IPS-15b (cell line): ENCODE measurements around the gene WHAMM.

Experiments
- H3K27me3 ChIP-seq: one replicate; pipeline ENCODE4 v1.6.1; 2013; ENCODE audit warnings: low read length; ENCODE audit not compliant: control insufficient read depth, insufficient read depth
- H3K36me3 ChIP-seq: one replicate; pipeline ENCODE4 v1.6.1; 2013; ENCODE audit warnings: low read length; ENCODE audit not compliant: control insufficient read depth, insufficient read depth
- H3K4me1 ChIP-seq: one replicate; pipeline ENCODE4 v1.6.1; 2013; ENCODE audit warnings: mild to moderate bottlenecking, low read length; ENCODE audit not compliant: control insufficient read depth, insufficient read depth
- H3K4me3 ChIP-seq: one replicate; pipeline ENCODE4 v1.5.1; 2013; ENCODE audit warnings: low read depth, low read length
- H3K9ac ChIP-seq: one replicate; pipeline ENCODE4 v1.6.1; 2013; ENCODE audit warnings: low read depth, mild to moderate bottlenecking, low read length
- H3K9me3 ChIP-seq: one replicate; pipeline ENCODE4 v1.6.1; 2013; ENCODE audit warnings: mild to moderate bottlenecking, low read length; ENCODE audit not compliant: control insufficient read depth, insufficient read depth

Gene WHAMM

DNA sequence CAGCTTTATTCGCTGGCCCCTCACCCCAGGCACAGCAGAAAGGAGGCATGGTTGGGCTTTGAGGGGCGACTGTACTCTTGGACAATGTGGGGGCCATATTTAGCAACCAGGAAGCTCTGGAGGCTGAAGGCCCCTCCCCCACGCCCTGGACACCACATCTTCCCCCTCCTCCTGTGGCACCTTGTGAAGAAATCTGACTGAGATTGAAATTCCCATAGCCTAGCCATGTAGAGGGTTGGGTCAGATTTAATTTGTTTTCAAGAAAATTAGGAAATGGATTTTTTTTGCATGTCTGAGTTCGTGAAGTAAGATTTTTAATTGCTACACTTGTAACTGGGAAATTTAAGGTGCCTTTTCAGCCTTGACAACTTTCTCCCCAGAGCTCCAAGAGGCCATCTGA is 28.1 kb upstream of the WHAMM start:
- Histone ChIP-seq H3K9ac (no peak overlapping the region), H3K9me3 (no peaks in the 10 kb centered on the region), H3K4me3 (no peak overlapping the region), H3K4me1 (no peaks in the 10 kb centered on the region), H3K27me3 (no peaks in the 10 kb centered on the region), H3K36me3 (no peaks in the 10 kb centered on the region)

DNA sequence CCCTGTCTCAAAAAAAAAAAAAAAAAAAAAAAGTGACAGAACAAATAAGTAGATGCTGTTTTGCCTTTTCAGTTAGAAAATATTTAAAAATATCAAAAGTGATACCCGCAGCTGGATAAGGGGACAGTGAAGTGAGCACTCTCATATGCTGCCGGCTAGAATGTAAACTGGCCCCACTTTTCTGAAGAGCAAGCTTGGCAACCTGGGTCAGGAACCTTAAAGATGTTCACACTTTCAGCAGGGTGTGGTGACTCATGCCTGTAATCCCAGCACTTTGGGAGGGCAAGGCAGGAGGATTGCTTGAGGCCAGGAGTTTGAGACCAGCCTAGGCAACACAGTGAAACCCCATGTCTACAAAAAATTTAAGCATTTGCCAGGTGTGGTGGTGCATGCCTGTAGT is 20.9 kb upstream of the WHAMM start:
- Histone ChIP-seq H3K9ac (no peak overlapping the region), H3K4me1 (no peaks in the 10 kb centered on the region), H3K27me3 (no peaks in the 10 kb centered on the region), H3K4me3 (no peak overlapping the region), H3K36me3 (no peaks in the 10 kb centered on the region), H3K9me3 (no peaks in the 10 kb centered on the region)

DNA sequence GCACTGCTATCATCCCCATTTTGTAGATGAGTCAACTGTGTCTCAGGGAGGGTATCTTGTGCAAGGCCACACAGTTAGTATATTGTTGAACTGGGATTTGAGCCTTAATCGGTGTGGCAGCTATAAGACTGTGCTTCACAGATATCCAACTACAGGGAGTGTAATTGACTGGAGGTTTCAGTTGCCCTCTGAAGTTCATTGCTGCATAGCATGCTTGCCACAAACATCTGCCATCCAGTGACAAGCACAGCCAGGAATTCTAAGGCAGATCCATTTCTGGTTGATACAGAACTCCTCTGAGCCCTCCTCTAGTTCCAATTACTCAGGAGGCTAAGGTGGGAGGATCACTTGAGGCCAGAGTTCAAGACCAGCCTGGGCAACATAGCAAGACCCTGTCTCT is 19.9 kb upstream of the WHAMM start:
- H3K36me3 ChIP-seq: no peaks in the 10 kb centered on the region
- H3K4me1 ChIP-seq: no peaks in the 10 kb centered on the region
- H3K9ac ChIP-seq: no peak overlapping the region
- H3K27me3 ChIP-seq: no peaks in the 10 kb centered on the region
- no peak overlapping the region for H3K4me3 ChIP-seq
- no peaks in the 10 kb centered on the region for H3K9me3 ChIP-seq

DNA sequence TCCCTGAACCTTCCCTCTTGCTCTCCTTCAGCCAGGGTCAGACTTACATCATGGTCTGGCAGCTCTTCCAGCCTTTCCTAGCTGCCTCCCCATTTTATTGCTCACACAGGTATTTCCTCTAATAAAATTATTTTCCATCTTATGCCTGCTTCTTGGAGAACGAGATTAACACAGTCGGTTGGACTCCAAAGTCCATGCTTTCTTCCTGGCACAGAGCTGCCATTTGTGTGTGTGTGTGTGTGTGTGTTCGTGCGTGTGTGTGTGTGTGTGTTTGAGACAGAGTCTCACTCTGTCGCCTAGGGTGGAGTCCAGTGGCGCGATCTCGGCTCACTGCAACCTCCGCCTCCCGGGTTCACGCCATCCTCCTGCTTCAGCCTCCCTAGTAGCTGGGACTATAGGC is 19.1 kb upstream of the WHAMM start:
- Histone ChIP-seq H3K36me3 (no peaks in the 10 kb centered on the region), H3K4me1 (no peaks in the 10 kb centered on the region), H3K27me3 (no peaks in the 10 kb centered on the region), H3K4me3 (no peak overlapping the region), H3K9ac (no peak overlapping the region), H3K9me3 (no peaks in the 10 kb centered on the region)

DNA sequence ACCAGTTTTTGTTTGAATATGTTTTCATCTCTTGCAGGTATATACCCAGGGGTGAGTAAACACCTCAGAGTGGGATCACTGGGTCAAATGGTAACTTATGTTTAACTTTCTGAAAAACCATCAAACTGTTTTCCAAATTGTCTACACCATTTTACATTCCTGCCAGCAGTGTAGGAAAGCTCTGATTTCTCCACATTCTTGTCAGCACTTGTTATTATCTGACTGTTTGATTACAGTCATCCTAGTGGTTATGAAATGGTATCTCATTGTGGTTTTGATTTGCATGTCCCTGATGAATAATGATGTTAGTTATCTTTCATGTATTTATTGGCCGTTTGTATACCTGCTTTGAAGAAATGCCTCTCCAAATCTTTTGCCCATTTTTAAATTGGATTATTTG is 17.4 kb upstream of the WHAMM start:
- H3K4me1 ChIP-seq: no peaks in the 10 kb centered on the region
- no peaks in the 10 kb centered on the region for H3K9me3 ChIP-seq
- H3K27me3 ChIP-seq: no peaks in the 10 kb centered on the region
- no peaks in the 10 kb centered on the region for H3K36me3 ChIP-seq
- no peak overlapping the region for H3K9ac ChIP-seq
- no peak overlapping the region for H3K4me3 ChIP-seq

DNA sequence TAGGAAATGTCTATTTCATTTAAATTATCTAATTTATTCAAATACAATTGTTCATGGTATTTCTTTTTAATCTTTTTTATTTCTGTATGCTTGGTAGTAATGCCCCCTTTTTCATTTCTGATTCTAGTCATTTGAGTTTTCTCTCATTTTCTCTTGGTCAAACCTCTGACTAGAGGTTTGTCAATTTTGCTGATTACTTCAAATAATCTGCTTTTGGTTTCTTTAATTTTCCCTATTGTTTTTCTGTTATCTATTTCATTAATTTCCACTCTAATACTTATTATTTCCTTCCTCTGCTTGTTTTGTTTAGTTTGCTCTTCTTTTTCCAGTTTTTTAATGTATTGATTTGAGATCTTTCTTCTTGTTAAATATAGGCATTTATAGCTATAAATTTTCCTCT is 15.7 kb upstream of the WHAMM start:
- Histone ChIP-seq H3K4me1 (no peaks in the 10 kb centered on the region), H3K4me3 (no peak overlapping the region), H3K9me3 (no peaks in the 10 kb centered on the region), H3K9ac (no peak overlapping the region), H3K36me3 (no peaks in the 10 kb centered on the region), H3K27me3 (no peaks in the 10 kb centered on the region)

DNA sequence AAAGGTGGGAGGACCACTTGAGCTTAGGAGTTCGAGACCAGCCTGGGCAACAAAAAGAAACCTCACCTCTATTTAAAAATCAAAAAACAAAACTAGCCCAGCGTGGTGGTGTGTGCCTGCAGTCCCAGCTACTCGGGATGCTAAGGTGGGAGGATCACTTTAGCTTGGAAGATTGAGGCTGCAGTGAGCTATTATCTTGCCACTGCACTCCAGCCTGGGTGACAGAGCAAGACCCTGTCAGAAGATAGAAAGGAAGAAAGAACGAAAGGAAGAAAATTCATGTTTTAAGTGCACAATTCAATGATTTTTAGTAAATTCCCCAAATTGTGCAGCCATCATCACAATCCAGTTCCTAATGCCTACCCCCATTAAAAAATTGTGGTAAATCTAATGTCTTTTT is 11.3 kb upstream of the WHAMM start:
- Histone ChIP-seq H3K9ac (no peak overlapping the region), H3K4me1 (no peaks in the 10 kb centered on the region), H3K4me3 (no peak overlapping the region), H3K9me3 (no peaks in the 10 kb centered on the region), H3K36me3 (no peaks in the 10 kb centered on the region), H3K27me3 (peaks cover 19% of the 10 kb centered on the region)

DNA sequence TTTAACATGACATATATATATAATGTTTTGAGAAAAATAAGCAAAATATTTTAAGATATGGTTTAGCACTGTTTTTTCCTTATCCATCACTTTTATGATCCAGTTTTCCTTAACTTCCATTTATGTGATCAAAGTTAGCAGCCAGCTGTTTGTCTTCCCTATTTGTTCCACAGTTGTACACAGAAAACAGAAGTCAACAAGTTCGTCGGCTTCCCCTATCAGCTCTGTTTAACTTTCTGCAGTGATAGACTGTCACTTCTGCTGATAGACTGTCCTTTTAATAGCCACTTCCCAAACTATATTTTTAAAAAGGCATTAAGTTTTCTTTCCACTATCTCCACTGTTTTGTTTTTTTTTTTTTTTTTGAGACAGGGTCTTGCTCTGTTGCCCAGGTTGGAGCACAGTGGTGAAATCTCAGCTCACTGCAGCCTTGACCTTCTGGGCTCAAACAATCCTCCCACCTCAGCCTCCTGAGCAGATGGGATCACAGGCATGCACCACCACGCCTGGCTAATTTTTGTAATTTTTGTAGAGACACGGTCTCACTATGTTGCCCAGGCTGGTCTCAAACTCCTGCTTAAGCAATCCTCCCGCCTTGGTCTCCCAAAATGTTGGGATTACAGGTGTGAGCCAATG is 10.8 kb upstream of the WHAMM start:
- Histone ChIP-seq H3K4me1 (no peaks in the 10 kb centered on the region), H3K36me3 (no peaks in the 10 kb centered on the region), H3K27me3 (peaks cover 25% of the 10 kb centered on the region), H3K9me3 (no peaks in the 10 kb centered on the region), H3K9ac (no peak overlapping the region), H3K4me3 (no peak overlapping the region)

DNA sequence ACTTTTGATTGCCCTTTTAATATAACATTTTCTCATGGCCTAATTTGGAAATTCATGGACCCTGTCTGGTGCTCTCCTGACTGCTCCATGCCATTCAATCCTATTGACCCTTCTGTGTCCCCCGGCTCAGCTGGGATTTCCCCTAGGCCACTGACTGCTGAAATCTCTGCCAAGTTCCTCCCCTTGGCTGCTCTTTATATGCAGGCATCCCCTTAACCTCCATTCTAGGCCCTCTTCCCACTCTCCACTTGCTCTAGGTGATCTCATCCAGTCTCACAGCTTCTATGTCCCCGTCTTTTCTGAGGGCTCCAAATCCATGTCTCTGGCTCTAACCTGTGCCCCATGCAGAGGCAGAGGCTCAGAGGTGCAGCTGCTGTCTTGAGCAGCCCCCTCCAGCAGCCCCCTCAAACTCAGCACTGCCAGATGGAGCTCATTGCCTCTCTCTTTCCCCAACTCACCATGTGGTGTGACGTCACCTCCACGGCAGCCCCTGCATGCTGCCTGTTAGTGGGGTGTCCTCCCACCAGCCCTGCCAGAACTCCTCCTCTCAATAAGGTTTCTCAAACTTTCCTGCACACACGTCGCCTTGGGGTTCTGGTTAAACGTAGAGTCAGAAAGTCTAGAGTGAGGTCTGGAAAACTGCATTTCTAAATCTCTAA is 10.1 kb upstream of the WHAMM start:
- Histone ChIP-seq H3K27me3 (peaks cover 29% of the 10 kb centered on the region), H3K36me3 (no peaks in the 10 kb centered on the region), H3K4me3 (no peak overlapping the region), H3K4me1 (no peaks in the 10 kb centered on the region), H3K9ac (no peak overlapping the region), H3K9me3 (no peaks in the 10 kb centered on the region)

DNA sequence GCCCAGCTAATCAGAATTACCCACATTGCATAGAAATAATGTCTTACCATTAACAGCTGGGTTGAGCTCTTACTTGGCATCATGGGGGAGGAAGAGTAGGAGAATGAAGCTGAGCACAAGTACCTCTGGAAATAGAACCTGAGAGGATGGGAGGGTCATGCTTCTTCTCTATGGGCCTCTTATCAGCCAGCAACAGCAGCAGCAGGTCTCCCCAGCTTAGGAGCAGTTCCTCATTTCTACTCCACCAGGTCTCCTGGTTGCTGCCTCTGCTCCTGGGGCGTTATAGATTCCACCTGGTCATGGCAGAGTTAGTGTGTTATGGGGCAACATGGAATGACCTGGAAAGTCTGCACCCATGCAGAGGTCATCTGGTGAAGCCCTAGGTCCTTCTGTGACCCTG is 6.9 kb upstream of the WHAMM start:
- no peaks in the 10 kb centered on the region for H3K4me1 ChIP-seq
- H3K36me3 ChIP-seq: no peaks in the 10 kb centered on the region
- H3K9me3 ChIP-seq: no peaks in the 10 kb centered on the region
- no peak overlapping the region for H3K4me3 ChIP-seq
- peaks cover 29% of the 10 kb centered on the region for H3K27me3 ChIP-seq
- no peak overlapping the region for H3K9ac ChIP-seq

DNA sequence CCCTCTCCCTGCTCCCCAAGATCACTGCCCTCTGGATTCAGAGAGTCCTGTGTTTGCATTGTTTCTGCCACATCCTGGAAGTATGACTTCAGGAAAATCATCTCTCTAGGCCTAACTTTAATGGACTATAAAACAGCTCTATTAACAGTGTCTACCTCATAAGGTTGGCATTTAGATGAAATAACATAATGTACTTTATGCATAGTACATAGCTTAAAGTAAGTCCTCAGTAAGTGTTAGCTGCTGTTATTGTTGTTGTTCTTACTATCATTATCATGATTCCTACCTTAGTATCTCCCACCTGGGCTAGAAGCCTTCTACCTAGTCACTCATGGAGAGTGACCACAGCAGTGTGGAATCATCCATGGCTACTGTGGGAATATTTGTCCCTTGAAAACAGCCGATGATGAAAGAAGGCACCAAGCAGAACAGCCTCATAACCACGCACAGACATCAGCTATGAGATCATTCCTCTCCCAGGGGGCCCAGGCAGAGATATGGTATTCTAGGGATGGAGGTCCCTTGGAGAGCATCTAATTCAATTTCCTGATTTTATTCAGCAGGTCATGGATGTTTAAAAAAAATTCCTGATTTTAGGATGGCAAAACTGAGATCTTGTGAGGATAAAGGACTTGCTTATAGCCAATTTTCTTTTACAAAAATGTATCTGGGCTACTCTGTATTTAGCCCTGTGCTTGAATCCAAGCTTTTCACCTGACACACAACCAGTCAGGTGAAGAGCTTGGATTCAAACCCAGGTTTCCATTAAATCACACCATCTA is 5.4 kb upstream of the WHAMM start:
- H3K9ac ChIP-seq: no peak overlapping the region
- H3K4me1 ChIP-seq: peaks cover 3% of the 10 kb centered on the region
- no peaks in the 10 kb centered on the region for H3K36me3 ChIP-seq

DNA sequence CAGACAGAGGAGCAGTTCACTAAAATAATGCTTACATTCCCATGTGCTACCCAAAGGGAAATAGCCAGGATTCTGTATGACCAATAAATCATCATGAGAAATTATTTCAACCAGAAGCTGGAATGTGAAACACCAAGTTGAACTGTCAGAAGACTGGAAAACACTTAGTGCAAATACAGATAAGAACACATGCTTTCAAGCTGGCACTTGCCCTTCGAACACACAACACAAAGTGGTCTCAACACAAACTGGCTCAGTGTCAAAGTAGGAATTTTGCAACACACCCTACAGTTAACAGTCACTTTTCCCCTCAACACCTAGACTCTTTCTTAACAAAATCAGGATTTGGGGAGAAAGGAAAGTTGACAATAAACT is 4.9 kb upstream of the WHAMM start:
- peaks cover 3% of the 10 kb centered on the region for H3K4me1 ChIP-seq
- H3K9me3 ChIP-seq: no peaks in the 10 kb centered on the region
- H3K27me3 ChIP-seq: peaks cover 29% of the 10 kb centered on the region
- no peak overlapping the region for H3K4me3 ChIP-seq
- H3K36me3 ChIP-seq: no peaks in the 10 kb centered on the region
- no peak overlapping the region for H3K9ac ChIP-seq

More for the DNA sequence above, 5.4 kb upstream of the WHAMM start:
- H3K27me3 ChIP-seq: peaks cover 29% of the 10 kb centered on the region
- no peak overlapping the region for H3K4me3 ChIP-seq
- no peaks in the 10 kb centered on the region for H3K9me3 ChIP-seq
